OCI-LY7 (cell line): ENCODE results near the gene OLAH. TPM values are rescaled to one million over a fixed set of nuclear protein-coding genes. Genes with fewer than 3 reads are reported as not detected.

Experiments used
- BruUV-seq: library from RNA; stranded (reverse); fragments of 400-500 nt; replicated peaks from 2 replicates; lab custom pipeline; 2021; lab: Mats Ljungman, UMichigan
- CTCF ChIA-PET: fragments of 300-600 bp; sonication (Branson Sonifier 250); formaldehyde crosslinking; loops from one replicate; lab custom pipeline; 2022; ENCODE audit warnings: antibody characterized with exemption; ENCODE audit not compliant: unreplicated experiment; lab: Charles Lee
- POLR2A ChIA-PET: fragments of 300-600 bp; sonication (Branson Sonifier 250); formaldehyde crosslinking; loops from one replicate; lab custom pipeline; 2022; ENCODE audit warnings: antibody characterized with exemption; lab: Charles Lee
- DNase-seq: peaks from one replicate; pipeline ENCODE4 v3.0.0-alpha.2; 2015; ENCODE audit warnings: low spot score
- H2AFZ ChIP-seq: fragments of 200-600 bp; sonication (generic), shearing (Covaris generic); 2 replicates; pipeline ENCODE4 v1.6.1; 2014; ENCODE audit warnings: mild to moderate bottlenecking, antibody characterized with exemption, low read length, moderate library complexity
- H3K27ac ChIP-seq: fragments of 200-600 bp; sonication (generic); 2 replicates; pipeline ENCODE4 v1.5.1; 2014; ENCODE audit warnings: mixed run types, low read depth, mild to moderate bottlenecking, moderate library complexity, low read length, inconsistent platforms; ENCODE audit not compliant: poor library complexity, severe bottlenecking
- H3K36me3 ChIP-seq: fragments of 200-600 bp; sonication (generic); 2 replicates; pipeline ENCODE4 v1.6.1; 2014; ENCODE audit warnings: mild to moderate bottlenecking, antibody characterized with exemption, low read length, moderate library complexity, mixed read lengths; ENCODE audit not compliant: insufficient read depth
- H3K4me1 ChIP-seq: fragments of 200-600 bp; sonication (generic); 2 replicates; pipeline ENCODE4 v1.5.1; 2014; ENCODE audit warnings: mild to moderate bottlenecking, low read length; ENCODE audit not compliant: insufficient read depth, poor library complexity, severe bottlenecking
- H3K4me2 ChIP-seq: fragments of 200-600 bp; sonication (generic); 2 replicates; pipeline ENCODE4 v1.6.1; 2014; ENCODE audit warnings: mild to moderate bottlenecking, low read length
- H3K4me3 ChIP-seq: fragments of 200-600 bp; sonication (generic); 2 replicates; pipeline ENCODE4 v1.5.1; 2014; ENCODE audit warnings: mild to moderate bottlenecking, low read depth, low read length; ENCODE audit not compliant: poor library complexity, severe bottlenecking
- H3K79me2 ChIP-seq: fragments of 200-600 bp; sonication (generic); 2 replicates; pipeline ENCODE4 v1.6.1; 2016; ENCODE audit warnings: low read depth, mild to moderate bottlenecking, low read length, moderate library complexity, mixed read lengths; ENCODE audit not compliant: insufficient read depth
- H3K9me2 ChIP-seq: fragments of 200-600 bp; sonication (generic); 2 replicates; pipeline ENCODE4 v1.6.1; 2016; ENCODE audit warnings: mild to moderate bottlenecking, low read length, mixed read lengths; ENCODE audit not compliant: insufficient read depth
- H3K9me3 ChIP-seq: fragments of 200-600 bp; sonication (generic); 2 replicates; pipeline ENCODE4 v1.6.1; 2014; ENCODE audit warnings: mild to moderate bottlenecking, mixed run types, low read length, mixed read lengths
- H4K20me1 ChIP-seq: fragments of 200-600 bp; sonication (generic); 2 replicates; pipeline ENCODE4 v1.6.1; 2014; ENCODE audit warnings: mild to moderate bottlenecking, antibody characterized with exemption, low read length, moderate library complexity, mixed read lengths; ENCODE audit not compliant: insufficient read depth
- EZH2phosphoT487 ChIP-seq: fragments of 200-600 bp; sonication (generic); IDR thresholded peaks from 2 replicates; pipeline ENCODE4 v1.6.1; 2018; ENCODE audit warnings: low read depth, borderline replicate concordance, mild to moderate bottlenecking, mixed run types, antibody characterized with exemption, low read length, moderate library complexity, mixed read lengths
- intact Hi-C: fragments of 100-400 bp; cut with micrococcal nuclease; formaldehyde crosslinking; loops from one replicate; pipeline ENCODE4 v1.10.0; 2022; ENCODE audit not compliant: unreplicated experiment
- total RNA-seq, 2 experiments: library from RNA; depleted of rRNA in 1 of 2; stranded (reverse); fragments of >200 nt in 1 of 2; shearing (Covaris generic) in 1 of 2; gene quantifications; 2 replicates each; pipeline ENCODE4 v1.2.3, GENCODE V29; 2014 to 2022
- TF ChIP-seq, protein P1 (sequence below): fragments of 200-600 bp; sonication (generic); conservative IDR thresholded peaks from 2 replicates; pipeline ENCODE4 v1.5.1; 2014; ENCODE audit warnings: mild to moderate bottlenecking, antibody characterized with exemption, low read length, moderate library complexity, mixed read lengths

The OLAH gene
- total RNA-seq, 2 experiments from 2014 or later = not detected

DNA sequence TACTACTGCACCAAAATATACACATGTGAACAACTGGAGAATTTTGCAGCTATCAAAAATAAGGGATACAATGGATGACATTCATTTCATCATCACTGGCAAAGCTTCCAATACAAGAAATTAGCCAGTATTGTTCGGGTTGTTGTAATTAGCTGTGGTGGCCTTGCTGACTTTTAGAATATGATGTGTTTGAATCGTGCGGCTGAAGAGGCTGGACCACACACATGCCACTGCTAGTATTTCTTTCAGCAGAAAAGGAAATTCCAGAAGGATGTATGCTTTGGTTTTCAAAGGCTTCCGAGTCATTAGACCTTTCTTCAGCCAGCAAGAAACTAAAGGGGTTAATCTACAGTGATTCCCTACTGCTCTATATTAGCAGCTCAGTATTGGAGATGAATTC, 70.0 kb downstream of the OLAH start:
- no peak overlapping the region for H3K27ac ChIP-seq
- H3K79me2 ChIP-seq = no peaks in the 10 kb centered on the region
- H3K36me3 ChIP-seq = no peaks in the 10 kb centered on the region; the same call in 1 of the 2 replicates
- H3K4me1 ChIP-seq = no peaks in the 10 kb centered on the region
- TF ChIP-seq EZH2phosphoT487 = no peak
- TF ChIP-seq, protein P1, sequence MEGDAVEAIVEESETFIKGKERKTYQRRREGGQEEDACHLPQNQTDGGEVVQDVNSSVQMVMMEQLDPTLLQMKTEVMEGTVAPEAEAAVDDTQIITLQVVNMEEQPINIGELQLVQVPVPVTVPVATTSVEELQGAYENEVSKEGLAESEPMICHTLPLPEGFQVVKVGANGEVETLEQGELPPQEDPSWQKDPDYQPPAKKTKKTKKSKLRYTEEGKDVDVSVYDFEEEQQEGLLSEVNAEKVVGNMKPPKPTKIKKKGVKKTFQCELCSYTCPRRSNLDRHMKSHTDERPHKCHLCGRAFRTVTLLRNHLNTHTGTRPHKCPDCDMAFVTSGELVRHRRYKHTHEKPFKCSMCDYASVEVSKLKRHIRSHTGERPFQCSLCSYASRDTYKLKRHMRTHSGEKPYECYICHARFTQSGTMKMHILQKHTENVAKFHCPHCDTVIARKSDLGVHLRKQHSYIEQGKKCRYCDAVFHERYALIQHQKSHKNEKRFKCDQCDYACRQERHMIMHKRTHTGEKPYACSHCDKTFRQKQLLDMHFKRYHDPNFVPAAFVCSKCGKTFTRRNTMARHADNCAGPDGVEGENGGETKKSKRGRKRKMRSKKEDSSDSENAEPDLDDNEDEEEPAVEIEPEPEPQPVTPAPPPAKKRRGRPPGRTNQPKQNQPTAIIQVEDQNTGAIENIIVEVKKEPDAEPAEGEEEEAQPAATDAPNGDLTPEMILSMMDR = no peak
- CTCF ChIA-PET = interaction anchor here (0.7 kb wide), 1 partner anchor 12 kb away, joined by 3 read pairs; no protein-coding TSS in a partner anchor
- no peak overlapping the region for H2AFZ ChIP-seq
- H3K4me3 ChIP-seq = no peak overlapping the region
- no peaks in the 10 kb centered on the region for H4K20me1 ChIP-seq
- POLR2A ChIA-PET = interaction anchor here (0.6 to 1.2 kb wide), 4 partner anchors 12 to 1048 kb away, joined by 3 read pairs; no protein-coding TSS in a partner anchor
- no peak for DNase-seq
- intact Hi-C loops = no loop called here
- no TSS peak for BruUV-seq
- H3K9me3 ChIP-seq = no peaks in the 10 kb centered on the region
- H3K4me2 ChIP-seq = no peak overlapping the region
- no peaks in the 10 kb centered on the region for H3K9me2 ChIP-seq

DNA sequence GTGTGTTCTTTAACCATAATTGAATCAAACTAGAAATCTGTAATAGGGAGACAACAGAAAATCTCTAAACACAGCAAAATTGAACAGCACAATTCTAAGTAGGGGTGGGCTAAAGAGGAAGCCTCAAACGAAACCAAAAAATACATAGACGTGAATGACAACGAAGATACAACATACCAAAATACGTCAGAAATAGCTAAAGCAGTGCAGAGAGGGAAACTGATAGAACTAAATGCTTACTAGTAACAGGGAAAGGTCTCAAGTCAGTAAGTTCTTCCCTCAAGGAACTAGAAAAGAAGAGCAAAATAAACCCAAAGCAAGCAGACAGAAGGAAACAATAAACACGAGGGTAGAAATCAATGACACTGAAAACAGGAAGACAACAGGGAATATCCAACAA, 72.5 kb downstream of the OLAH start:
- H3K9me3 ChIP-seq = no peaks in the 10 kb centered on the region
- no peak overlapping the region for H3K4me3 ChIP-seq
- CTCF ChIA-PET = no interaction called here
- H3K9me2 ChIP-seq = no peaks in the 10 kb centered on the region
- POLR2A ChIA-PET = no interaction called here
- H4K20me1 ChIP-seq = no peaks in the 10 kb centered on the region
- H3K27ac ChIP-seq = no peak overlapping the region
- intact Hi-C loops = no loop called here
- H3K4me2 ChIP-seq = no peak overlapping the region
- no peak for DNase-seq
- no peak overlapping the region for H2AFZ ChIP-seq
- BruUV-seq = no TSS peak
- no peaks in the 10 kb centered on the region for H3K4me1 ChIP-seq
- no peak for TF ChIP-seq EZH2phosphoT487
- TF ChIP-seq, protein P1 = no peak
- no peaks in the 10 kb centered on the region for H3K79me2 ChIP-seq
- H3K36me3 ChIP-seq = no peaks in the 10 kb centered on the region; the same call in 1 of the 2 replicates

DNA sequence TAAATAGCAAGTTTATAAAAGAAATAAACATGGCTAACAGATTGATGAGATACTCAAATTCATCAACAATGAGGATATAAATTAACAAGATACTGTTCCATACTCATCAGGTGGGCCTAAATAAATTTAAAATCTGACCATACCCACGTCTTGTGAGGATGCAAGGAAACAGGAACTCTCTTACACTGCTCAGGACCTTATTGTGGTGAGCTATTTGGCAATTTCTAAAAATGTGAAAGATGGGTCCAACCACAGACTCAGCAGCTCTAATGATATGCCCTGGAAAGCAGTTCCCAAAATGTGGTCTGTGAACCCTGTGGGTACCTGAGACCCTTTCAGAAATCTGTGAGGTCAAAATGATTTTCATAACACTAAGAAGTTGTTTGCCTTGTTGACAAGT, 74.9 kb downstream of the OLAH start:
- DNase-seq = no peak
- Histone ChIP-seq H3K4me2 (no peak overlapping the region), H3K4me3 (no peak overlapping the region), H3K9me3 (no peaks in the 10 kb centered on the region), H3K36me3 (no peaks in the 10 kb centered on the region), H3K27ac (no peak overlapping the region), H3K79me2 (no peaks in the 10 kb centered on the region), H4K20me1 (no peaks in the 10 kb centered on the region), H3K4me1 (no peaks in the 10 kb centered on the region), H2AFZ (no peak overlapping the region), H3K9me2 (no peaks in the 10 kb centered on the region)
- POLR2A ChIA-PET = no interaction called here
- TF ChIP-seq, protein P1 = no peak
- TF ChIP-seq EZH2phosphoT487 = no peak
- CTCF ChIA-PET = no interaction called here
- intact Hi-C loops = no loop called here
- BruUV-seq = no TSS peak
